Ovary (tissue), 9 donors: ENCODE measurements around the gene GRIK1. TPM values are rescaled to one million over a fixed set of nuclear protein-coding genes. Genes with fewer than 3 reads are reported as not detected.

ENCODE experiments used
- DNase-seq, 5 donors: peaks; one replicate each; pipeline ENCODE4 v3.0.0-alpha.2; 2019 to 2020
- H3K27ac ChIP-seq, 2 donors: fragments of 200-600 bp; one replicate each; pipeline versions ENCODE4 v1.5.1 to v1.8.0; 2019 to 2022
- H3K27me3 ChIP-seq: fragments of 200-600 bp; one replicate; pipeline ENCODE4 v1.8.0; 2022
- H3K36me3 ChIP-seq: fragments of 200-600 bp; sonication (generic); one replicate; pipeline ENCODE4 v1.5.1; 2019
- H3K4me1 ChIP-seq: one replicate; pipeline ENCODE4 v1.8.1; 2013; ENCODE audit warnings: mild to moderate bottlenecking, moderate library complexity; ENCODE audit not compliant: insufficient read depth
- H3K4me3 ChIP-seq: fragments of 200-600 bp; sonication (generic); one replicate; pipeline ENCODE4 v1.5.1; 2017
- H3K9me3 ChIP-seq, 2 donors: fragments of 200-600 bp in 1 of 2; sonication (generic) in 1 of 2; one replicate each; pipeline versions ENCODE4 v1.5.1 to v1.8.1; 2013 to 2019; ENCODE audit warnings: mild to moderate bottlenecking in 1 of 2, moderate library complexity in 1 of 2
- EP300 ChIP-seq: sonication (generic); formaldehyde crosslinking; IDR thresholded peaks from one replicate; pipeline ENCODE4 v1.6.1; 2017; ENCODE audit warnings: antibody characterized with exemption
- POLR2A ChIP-seq: fragments of 450-650 bp; IDR thresholded peaks from one replicate; pipeline ENCODE4 v1.6.1; 2017; ENCODE audit warnings: antibody characterized with exemption, mild to moderate bottlenecking, moderate library complexity
- WGBS, 3 donors: extraction: QIAGEN DNeasy Blood & Tissue Kit in 1 of 3; methylation state at CpG; one replicate each; pipeline versions ENCODE4 v1.1.5 to v1.1.7; 2013 to 2017; 5-methylcytosine and 5-hydroxymethylcytosine counted together
- intact Hi-C, 4 donors: fragments of 100-400 bp; cut with DNase I; formaldehyde crosslinking; loops; one replicate each; pipeline versions ENCODE4 v1.11.0 to v1.15.1; 2022 to 2023
- polyA plus RNA-seq, 2 donors: library from polyadenylated mRNA; stranded (reverse); fragments of 200-250 nt in 1 of 2; fragments of 350-450 nt in 1 of 2; fragmentation: Illumina TruSeq in 1 of 2; extraction: RNeasy Lipid Tissue Mini Kit (QIAGEN cat#74804) in 1 of 2; gene quantifications; one replicate each; pipeline ENCODE4 v1.2.3, GENCODE V29; 2013 to 2014
- total RNA-seq, 7 donors: library from RNA; depleted of rRNA in 2 of 7; stranded (reverse); fragments of >200 nt in 2 of 7; fragmentation: NEBNext Ultra II Directional in 3 of 7; extraction: Animal tissue kit (Norgen Biotek cat#: 25700) in 3 of 7; gene quantifications; one replicate each; pipeline versions ENCODE4 v1.1.0 to v1.2.4, GENCODE V29; 2016 to 2023
- TF ChIP-seq, protein P1 (sequence below), 3 donors: fragments of 450-650 bp in 2 of 3; fragments of 200-600 bp in 1 of 3; IDR thresholded peaks; one replicate each; pipeline versions ENCODE4 v1.5.1 to v1.8.0; 2016 to 2022; ENCODE audit warnings: antibody characterized with exemption in 3 of 3, mild to moderate bottlenecking in 1 of 3
- donor health status: DM: no; HTN: no; CAD: no; lungs with moderate emphysema.
- donor health status: DM: no; HTN: no; CAD: no.
- donor health status: Bipolar disorder and iron deficiency.
- donor health status: DM: yes; HTN: yes; CAD: no.
- donor health status: DM: no; HTN: no; CAD: no.
- donor health status: DM: yes; HTN: yes; CAD: no.

The GRIK1 gene
- total and polyA plus RNA-seq, 9 donors, result 0.15 to 1.3 (median 0.34) TPM; not detected in 4

DNA sequence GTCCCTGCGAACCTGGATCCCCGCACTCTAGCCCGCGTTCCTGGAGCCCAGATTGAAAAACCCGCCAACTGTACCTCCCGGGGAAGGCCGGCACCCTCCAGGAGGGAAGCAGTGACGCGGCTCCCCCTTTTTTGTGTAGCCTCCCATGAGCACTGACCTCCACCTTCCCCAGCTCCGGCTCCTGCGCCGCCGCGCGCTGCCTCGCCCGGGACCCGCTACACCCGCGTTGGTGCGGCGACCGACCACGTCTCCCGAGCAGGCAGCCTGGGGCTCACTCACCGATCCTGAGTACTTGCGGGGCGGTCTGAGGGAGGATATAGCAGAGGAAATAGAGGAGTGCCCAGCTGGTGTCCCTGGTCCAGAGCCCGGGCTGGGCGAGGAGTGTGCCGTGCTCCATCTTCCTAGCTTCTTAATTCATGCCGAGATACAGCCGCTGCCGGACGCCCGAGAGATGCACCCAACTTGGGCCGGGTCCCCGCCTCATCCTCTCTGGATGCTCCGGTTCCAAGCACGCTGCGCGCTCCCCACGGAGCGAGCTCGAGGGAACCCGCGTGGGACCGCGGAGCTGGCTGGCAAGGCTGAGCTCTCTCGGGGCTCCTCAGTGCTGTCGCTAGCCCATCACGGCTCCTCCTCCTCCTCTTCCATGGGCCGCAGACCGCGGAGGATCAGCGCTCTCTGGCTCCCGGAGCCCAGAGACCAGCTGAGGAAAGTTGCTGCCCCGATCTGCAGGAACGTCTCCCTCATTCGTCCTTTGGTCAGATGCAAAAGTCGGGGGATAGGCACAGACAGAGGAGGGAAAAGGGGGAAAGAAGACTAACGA lies 482 bp downstream of the GRIK1 start:
- WGBS, 3 donors, result 0 to 1% (median 1%) methylated on average over 51 to 62 of the region's 62 CpGs
- no peaks in the 10 kb centered on the region for H3K9me3 ChIP-seq
- H3K27ac ChIP-seq, result no peak overlapping the region
- TF ChIP-seq, protein P1, sequence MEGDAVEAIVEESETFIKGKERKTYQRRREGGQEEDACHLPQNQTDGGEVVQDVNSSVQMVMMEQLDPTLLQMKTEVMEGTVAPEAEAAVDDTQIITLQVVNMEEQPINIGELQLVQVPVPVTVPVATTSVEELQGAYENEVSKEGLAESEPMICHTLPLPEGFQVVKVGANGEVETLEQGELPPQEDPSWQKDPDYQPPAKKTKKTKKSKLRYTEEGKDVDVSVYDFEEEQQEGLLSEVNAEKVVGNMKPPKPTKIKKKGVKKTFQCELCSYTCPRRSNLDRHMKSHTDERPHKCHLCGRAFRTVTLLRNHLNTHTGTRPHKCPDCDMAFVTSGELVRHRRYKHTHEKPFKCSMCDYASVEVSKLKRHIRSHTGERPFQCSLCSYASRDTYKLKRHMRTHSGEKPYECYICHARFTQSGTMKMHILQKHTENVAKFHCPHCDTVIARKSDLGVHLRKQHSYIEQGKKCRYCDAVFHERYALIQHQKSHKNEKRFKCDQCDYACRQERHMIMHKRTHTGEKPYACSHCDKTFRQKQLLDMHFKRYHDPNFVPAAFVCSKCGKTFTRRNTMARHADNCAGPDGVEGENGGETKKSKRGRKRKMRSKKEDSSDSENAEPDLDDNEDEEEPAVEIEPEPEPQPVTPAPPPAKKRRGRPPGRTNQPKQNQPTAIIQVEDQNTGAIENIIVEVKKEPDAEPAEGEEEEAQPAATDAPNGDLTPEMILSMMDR (IDR thresholded peaks at IDR 0.05), result no peak
- TF ChIP-seq EP300 (no peak), POLR2A (no peak)
- intact Hi-C loops, result no loop called here
- H3K4me3 ChIP-seq, result no peak overlapping the region
- H3K27me3 ChIP-seq, result no peaks in the 10 kb centered on the region
- H3K4me1 ChIP-seq, result peaks cover 9% of the 10 kb centered on the region
- H3K36me3 ChIP-seq, result no peaks in the 10 kb centered on the region
- DNase-seq, result peak in 1 of 5 donors; percentile 9

DNA sequence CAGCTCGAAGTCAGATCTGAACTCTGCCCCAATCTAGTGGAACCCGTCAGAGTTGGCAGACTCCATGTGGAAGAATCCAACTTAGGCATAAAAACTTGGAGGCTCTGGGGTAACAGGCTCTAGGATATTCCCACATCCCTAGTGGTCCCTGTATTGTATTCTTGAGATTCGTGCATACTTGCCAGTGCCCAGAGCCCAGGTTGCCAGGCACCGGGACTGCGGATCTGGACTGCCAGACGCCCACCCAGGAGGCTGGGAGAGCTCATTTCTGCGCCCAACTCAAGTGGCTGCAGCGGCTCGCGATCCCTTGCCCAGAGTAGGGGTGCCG lies 1.1 kb downstream of the GRIK1 start:
- TF ChIP-seq POLR2A (no peak), EP300 (no peak)
- TF ChIP-seq, protein P1 (IDR thresholded peaks at IDR 0.05), result no peak
- Histone ChIP-seq H3K27me3 (no peaks in the 10 kb centered on the region), H3K27ac (no peak overlapping the region), H3K4me3 (no peak overlapping the region), H3K4me1 (peaks cover 9% of the 10 kb centered on the region), H3K36me3 (no peaks in the 10 kb centered on the region), H3K9me3 (no peaks in the 10 kb centered on the region)
- DNase-seq, result no peak
- intact Hi-C loops, result no loop called here
- 10 to 15% (median 12%) methylated on average over 7 to 11 of the region's 11 CpGs for WGBS, 3 donors

DNA sequence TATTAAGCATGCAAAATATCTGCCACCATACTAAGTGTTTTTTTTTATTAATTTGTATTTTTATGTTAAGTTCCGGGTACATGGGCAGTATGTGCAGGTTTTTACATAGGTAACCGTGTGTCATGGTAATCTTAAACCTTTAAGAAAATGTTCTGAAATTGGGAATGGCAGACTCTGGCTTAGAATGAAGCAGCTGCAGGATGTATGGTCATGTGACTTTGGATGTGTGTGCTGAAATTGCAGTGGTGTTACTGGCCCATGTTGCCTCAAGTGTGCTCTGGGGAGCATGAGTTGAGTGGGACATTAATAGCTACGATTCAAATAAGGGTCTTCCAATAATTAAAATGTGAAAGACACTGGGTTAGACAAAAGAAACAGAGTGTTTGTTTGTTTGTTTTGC lies 6.7 kb downstream of the GRIK1 start:
- intact Hi-C loops, result no loop called here

DNA sequence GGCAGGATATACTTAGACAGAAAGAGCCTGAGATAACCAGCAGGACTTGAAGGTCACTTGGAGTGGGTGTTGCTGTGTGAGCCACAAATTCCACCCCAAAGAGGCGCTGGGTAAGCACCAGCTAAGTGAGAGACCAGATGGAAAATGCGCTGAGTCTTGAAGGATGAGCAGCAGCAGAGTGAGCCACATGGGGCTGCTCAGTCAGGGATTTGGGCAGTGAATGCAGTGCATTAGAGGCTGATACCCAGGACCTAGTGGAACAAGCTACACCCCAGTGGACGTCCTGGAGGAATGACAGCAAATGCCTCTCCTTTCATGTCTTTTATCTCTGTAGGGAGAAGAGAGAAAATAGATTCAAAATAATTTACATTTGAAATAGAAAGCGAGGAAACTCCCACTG lies 11.3 kb downstream of the GRIK1 start:
- H3K36me3 ChIP-seq, result no peaks in the 10 kb centered on the region
- H3K4me1 ChIP-seq, result no peaks in the 10 kb centered on the region
- no peak overlapping the region for H3K4me3 ChIP-seq
- TF ChIP-seq POLR2A, result no peak
- TF ChIP-seq EP300, result no peak
- TF ChIP-seq, protein P1 (IDR thresholded peaks at IDR 0.05), result no peak
- intact Hi-C loops, result no loop called here
- WGBS, 3 donors, result 45 to 57% (median 47%) methylated on average over 4 of the region's 4 CpGs
- H3K9me3 ChIP-seq, result no peaks in the 10 kb centered on the region
- DNase-seq, result no peak
- no peak overlapping the region for H3K27ac ChIP-seq
- no peaks in the 10 kb centered on the region for H3K27me3 ChIP-seq

More for the DNA sequence above, 6.7 kb downstream of the GRIK1 start:
- WGBS, 3 donors, result 68 to 77% (median 73%) methylated on average over 3 of the region's 3 CpGs
- Histone ChIP-seq H3K36me3 (no peaks in the 10 kb centered on the region), H3K4me1 (no peaks in the 10 kb centered on the region), H3K9me3 (no peaks in the 10 kb centered on the region), H3K4me3 (no peak overlapping the region), H3K27ac (no peak overlapping the region), H3K27me3 (no peaks in the 10 kb centered on the region)
- DNase-seq, result no peak
- TF ChIP-seq EP300, result no peak
- TF ChIP-seq POLR2A, result no peak
- TF ChIP-seq, protein P1 (IDR thresholded peaks at IDR 0.05), result no peak
